ENCODE data around the gene BBS9.

BBS9 gene

GRCh38 chr7:33191340-33191739, 62.0 kb downstream of the BBS9 start:
- Histone ChIP-seq H4K20me1 (ENCODE audit: insufficient read depth, low read length) (no peaks in the 10 kb centered on the region), H2AFZ (ENCODE audit: low read length) (peak overlapping the region; percentile 67), H3F3A (ENCODE audit: insufficient read depth, low read length) (no peaks in the 10 kb centered on the region; the same call in 1 of the 2 replicates), H3K27ac (ENCODE audit: low read length) (peak overlapping the region; percentile 12; the same call in 1 of the 2 replicates), H3K4me3 (ENCODE audit: low read length) (peak overlapping the region; percentile 43), H3K79me2 (ENCODE audit: low read length) (no peaks in the 10 kb centered on the region), H3K4me1 (ENCODE audit: low read length) (peaks cover 13% of the 10 kb centered on the region), H3K4me2 (ENCODE audit: low read depth, low read length) (peak overlapping the region; percentile 83), H3K36me3 (replicated peaks; ENCODE audit: insufficient read depth, low read length) (no peaks in the 10 kb centered on the region), H3K27me3 (replicated peaks; ENCODE audit: insufficient read depth, low read length) (no peaks in the 10 kb centered on the region), H3K9ac (ENCODE audit: low read length) (peak overlapping the region; percentile 21; the same call in 1 of the 2 replicates), H3K9me3 (replicated peaks; ENCODE audit: insufficient read depth, low read length) (no peaks in the 10 kb centered on the region), H3K9me2 (replicated peaks; ENCODE audit: insufficient read depth, low read length) (no peaks in the 10 kb centered on the region)
- peak; percentile 93 for DNase-seq
- TF ChIP-seq CTCF (IDR thresholded peaks at IDR 0.05; ENCODE audit: low read length) (peak; percentile 35), EZH2phosphoT487 (IDR thresholded peaks at IDR 0.05; ENCODE audit: low read length) (no peak), EZH2 (optimal IDR thresholded peaks at IDR 0.05; ENCODE audit: low read depth, low read length) (no peak)

DNA sequence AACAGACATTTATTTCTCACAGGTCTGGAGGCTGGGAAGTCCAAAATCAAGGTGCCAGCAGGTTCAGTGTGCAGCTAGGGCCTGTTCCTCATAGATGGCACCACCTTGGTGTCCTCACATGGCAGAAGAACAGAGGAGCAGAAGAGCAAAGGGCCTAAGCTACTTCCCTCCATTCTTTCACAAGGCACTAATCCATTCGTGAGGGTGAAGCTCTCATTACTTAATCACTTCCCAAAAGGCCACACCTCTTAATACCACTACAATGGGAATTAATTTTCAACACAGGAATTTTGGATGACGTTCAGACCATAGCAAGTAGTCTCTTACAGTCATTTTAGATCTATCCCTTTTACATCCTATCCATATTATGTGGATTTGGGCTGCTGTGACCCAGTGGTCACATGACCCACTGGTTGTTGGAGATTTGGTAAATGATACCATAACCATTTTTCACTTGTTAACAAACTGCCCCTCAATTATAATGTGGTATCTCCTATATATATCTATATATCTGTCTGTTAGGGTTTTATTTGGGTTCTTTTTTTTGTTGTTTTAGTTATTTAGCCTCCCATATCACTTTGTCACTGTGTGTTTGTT, 63.4 kb downstream of the BBS9 start:
- no peak for DNase-seq
- Histone ChIP-seq H4K20me1 (ENCODE audit: insufficient read depth, low read length) (no peaks in the 10 kb centered on the region), H3K9me2 (replicated peaks; ENCODE audit: insufficient read depth, low read length) (no peaks in the 10 kb centered on the region), H3K4me1 (ENCODE audit: low read length) (peaks cover 13% of the 10 kb centered on the region), H3K27ac (ENCODE audit: low read length) (no peak overlapping the region), H3K4me3 (ENCODE audit: low read length) (no peak overlapping the region), H3K27me3 (replicated peaks; ENCODE audit: insufficient read depth, low read length) (no peaks in the 10 kb centered on the region), H3K9ac (ENCODE audit: low read length) (no peak overlapping the region), H3K4me2 (ENCODE audit: low read depth, low read length) (no peak overlapping the region), H2AFZ (ENCODE audit: low read length) (no peak overlapping the region), H3K9me3 (replicated peaks; ENCODE audit: insufficient read depth, low read length) (no peaks in the 10 kb centered on the region), H3K36me3 (replicated peaks; ENCODE audit: insufficient read depth, low read length) (no peaks in the 10 kb centered on the region), H3K79me2 (ENCODE audit: low read length) (no peaks in the 10 kb centered on the region), H3F3A (ENCODE audit: insufficient read depth, low read length) (no peaks in the 10 kb centered on the region)
- TF ChIP-seq EZH2 (optimal IDR thresholded peaks at IDR 0.05; ENCODE audit: low read depth, low read length) = no peak
- TF ChIP-seq CTCF (IDR thresholded peaks at IDR 0.05; ENCODE audit: low read length) = no peak
- TF ChIP-seq EZH2phosphoT487 (IDR thresholded peaks at IDR 0.05; ENCODE audit: low read length) = no peak

- Histone ChIP-seq H3K27ac (ENCODE audit: low read length) (no peak overlapping the region), H3K4me1 (ENCODE audit: low read length) (peaks cover 13% of the 10 kb centered on the region), H3K4me3 (ENCODE audit: low read length) (no peak overlapping the region)
Measured at GRCh38 chr7:33193308-33193864, 64.0 kb downstream of the BBS9 start.

More at GRCh38 chr7:33193308-33193864, 64.0 kb downstream of the BBS9 start:
- Histone ChIP-seq H3K27me3 (replicated peaks; ENCODE audit: insufficient read depth, low read length) (no peaks in the 10 kb centered on the region), H3K36me3 (replicated peaks; ENCODE audit: insufficient read depth, low read length) (no peaks in the 10 kb centered on the region), H4K20me1 (ENCODE audit: insufficient read depth, low read length) (no peaks in the 10 kb centered on the region), H3K9me3 (replicated peaks; ENCODE audit: insufficient read depth, low read length) (no peaks in the 10 kb centered on the region), H3K9me2 (replicated peaks; ENCODE audit: insufficient read depth, low read length) (no peaks in the 10 kb centered on the region), H3K4me2 (ENCODE audit: low read depth, low read length) (no peak overlapping the region), H3K9ac (ENCODE audit: low read length) (no peak overlapping the region), H3F3A (ENCODE audit: insufficient read depth, low read length) (no peaks in the 10 kb centered on the region), H3K79me2 (ENCODE audit: low read length) (no peaks in the 10 kb centered on the region), H2AFZ (ENCODE audit: low read length) (no peak overlapping the region)
- TF ChIP-seq EZH2 (optimal IDR thresholded peaks at IDR 0.05; ENCODE audit: low read depth, low read length) (no peak), EZH2phosphoT487 (IDR thresholded peaks at IDR 0.05; ENCODE audit: low read length) (no peak), CTCF (IDR thresholded peaks at IDR 0.05; ENCODE audit: low read length) (no peak)
- DNase-seq = no peak
